ENCODE data around the gene PGAP1.
A peak's percentile ranks its signal among the peaks of the same experiment; 100 is the strongest.

Gene PGAP1

GRCh38 chr2:196926562-196927375 is at the start of gene PGAP1:
Gene PGAP1, minus strand, starts transcription at chr2:196926707. Its CDS starts 91 bp downstream, at chr2:196926616.
- DNase-seq: peak; percentile 85

- DNase-seq: no peak
Observed at GRCh38 chr2:196974970-196975369, 48.5 kb upstream of the PGAP1 start.

GRCh38 chr2:196971574-196972279 is 45.2 kb upstream of the PGAP1 start:
- no peak for DNase-seq

- DNase-seq: no peak
Observed at GRCh38 chr2:196970099-196970498, 43.6 kb upstream of the PGAP1 start.

GRCh38 chr2:196968516-196968915 is 42.0 kb upstream of the PGAP1 start:
- no peak for DNase-seq

- no peak for DNase-seq
Observed at GRCh38 chr2:196967775-196968174, 41.3 kb upstream of the PGAP1 start.

GRCh38 chr2:196967116-196967515 is 40.6 kb upstream of the PGAP1 start:
- DNase-seq: no peak

- no peak for DNase-seq
Observed at GRCh38 chr2:196966061-196966460, 39.6 kb upstream of the PGAP1 start.

GRCh38 chr2:196965651-196966050 is 39.1 kb upstream of the PGAP1 start:
- no peak for DNase-seq

- DNase-seq: no peak
Observed at GRCh38 chr2:196963961-196964360, 37.5 kb upstream of the PGAP1 start.

GRCh38 chr2:196963043-196963442 is 36.5 kb upstream of the PGAP1 start:
- no peak for DNase-seq

GRCh38 chr2:196962325-196962724 is 35.8 kb upstream of the PGAP1 start:
- no peak for DNase-seq

- no peak for DNase-seq
Observed at GRCh38 chr2:196961889-196962288, 35.4 kb upstream of the PGAP1 start.

- no peak for DNase-seq
Observed at GRCh38 chr2:196959734-196960338, 33.3 kb upstream of the PGAP1 start.

GRCh38 chr2:196959281-196959680 is 32.8 kb upstream of the PGAP1 start:
- no peak for DNase-seq

GRCh38 chr2:196957881-196958525 is 31.5 kb upstream of the PGAP1 start:
- DNase-seq: no peak

- DNase-seq: no peak
Observed at GRCh38 chr2:196957442-196957841, 30.9 kb upstream of the PGAP1 start.

GRCh38 chr2:196956069-196956468 is 29.6 kb upstream of the PGAP1 start:
- no peak for DNase-seq

GRCh38 chr2:196955036-196955435 is 28.5 kb upstream of the PGAP1 start:
- DNase-seq: no peak

- DNase-seq: no peak
Observed at GRCh38 chr2:196954001-196954400, 27.5 kb upstream of the PGAP1 start.

- no peak for DNase-seq
Observed at GRCh38 chr2:196952936-196953335, 26.4 kb upstream of the PGAP1 start.

GRCh38 chr2:196951973-196952372 is 25.5 kb upstream of the PGAP1 start:
- DNase-seq: no peak

GRCh38 chr2:196949116-196949515 is 22.6 kb upstream of the PGAP1 start:
- DNase-seq: no peak
